GM23248 (cell line): ENCODE results near the gene ZDHHC11. TPM values are rescaled to one million over a fixed set of nuclear protein-coding genes. Genes with fewer than 3 reads are reported as not detected.
"Not testable (repeated sequence)": the region's sequence is repeated elsewhere in the genome, so short reads cannot be mapped to it uniquely, and the experiment has no call there.

Source experiments
- DNase-seq: peaks from one replicate; pipeline ENCODE4 v3.0.0-alpha.2; 2015
- H2AFZ ChIP-seq: fragments of 200-600 bp; sonication (generic); 2 replicates; pipeline ENCODE4 v1.6.1; 2016; ENCODE audit warnings: antibody characterized with exemption
- H3F3A ChIP-seq: fragments of 200-600 bp; sonication (generic); 2 replicates; pipeline ENCODE4 v1.6.1; 2016; ENCODE audit warnings: mild to moderate bottlenecking, antibody characterized with exemption, mixed run types; ENCODE audit not compliant: insufficient read depth
- H3K27ac ChIP-seq: fragments of 200-600 bp; sonication (generic); 2 replicates; pipeline ENCODE4 v1.5.1; 2016; ENCODE audit warnings: mild to moderate bottlenecking
- H3K27me3 ChIP-seq: fragments of 200-600 bp; sonication (generic); replicated peaks from 2 replicates; pipeline ENCODE4 v1.6.1; 2016; ENCODE audit warnings: mild to moderate bottlenecking; ENCODE audit not compliant: insufficient read depth
- H3K36me3 ChIP-seq: fragments of 200-600 bp; sonication (generic); 2 replicates; pipeline ENCODE4 v1.6.1; 2016; ENCODE audit warnings: low read depth, mild to moderate bottlenecking
- H3K4me1 ChIP-seq: fragments of 200-600 bp; sonication (generic); 2 replicates; pipeline ENCODE4 v1.6.1; 2016; ENCODE audit warnings: mild to moderate bottlenecking; ENCODE audit not compliant: insufficient read depth
- H3K4me2 ChIP-seq: fragments of 200-600 bp; sonication (generic); one replicate; pipeline ENCODE4 v1.6.1; 2016; ENCODE audit warnings: mild to moderate bottlenecking; ENCODE audit not compliant: unreplicated experiment
- H3K4me3 ChIP-seq: fragments of 200-600 bp; sonication (generic); 2 replicates; pipeline ENCODE4 v1.5.1; 2016; ENCODE audit warnings: mild to moderate bottlenecking
- H3K79me2 ChIP-seq: fragments of 200-600 bp; sonication (generic); 2 replicates; pipeline ENCODE4 v1.6.1; 2016; ENCODE audit warnings: mild to moderate bottlenecking; ENCODE audit not compliant: insufficient read depth
- H3K9ac ChIP-seq: fragments of 200-600 bp; sonication (generic); 2 replicates; pipeline ENCODE4 v1.6.1; 2016; ENCODE audit warnings: mild to moderate bottlenecking
- H3K9me2 ChIP-seq: fragments of 200-600 bp; sonication (generic); 2 replicates; pipeline ENCODE4 v1.6.1; 2016; ENCODE audit warnings: mixed run types, mild to moderate bottlenecking, moderate library complexity; ENCODE audit not compliant: insufficient read depth
- H3K9me3 ChIP-seq: fragments of 200-600 bp; sonication (generic); one replicate; pipeline ENCODE4 v1.6.1; 2017; ENCODE audit warnings: low read depth
- H4K20me1 ChIP-seq: fragments of 200-600 bp; sonication (generic); 2 replicates; pipeline ENCODE4 v1.6.0; 2016; ENCODE audit not compliant: insufficient read depth
- WGBS, 2 experiments: methylation state at CpG; one replicate each; pipeline ENCODE4 v1.1.6; 2015 to 2017; ENCODE audit warnings: low lambda C conversion rate in 2 of 2, low coverage in 1 of 2; ENCODE audit errors: missing lambda C conversion rate in 2 of 2; 5-methylcytosine and 5-hydroxymethylcytosine counted together
- in situ Hi-C: fragments of 300-500 bp; cut with MboI; formaldehyde crosslinking; loops from 2 replicates; pipeline ENCODE4 v1.15.0; 2020
- polyA plus RNA-seq: library from polyadenylated mRNA; unstranded; fragments of >200 nt; fragmentation: Nextera tagmentation; extraction: Ambion mirVana; gene quantifications from 2 replicates; pipeline ENCODE4 v1.2.1, GENCODE V29; 2016
- total RNA-seq: library from RNA; depleted of rRNA; stranded (reverse); fragments of >200 nt; shearing (Covaris generic); gene quantifications from 2 replicates; pipeline ENCODE4 v1.2.3, GENCODE V29; 2014

Gene ZDHHC11
- total and polyA plus RNA-seq, 2 experiments from 2014 or later = 0.26 to 0.65 TPM

DNA sequence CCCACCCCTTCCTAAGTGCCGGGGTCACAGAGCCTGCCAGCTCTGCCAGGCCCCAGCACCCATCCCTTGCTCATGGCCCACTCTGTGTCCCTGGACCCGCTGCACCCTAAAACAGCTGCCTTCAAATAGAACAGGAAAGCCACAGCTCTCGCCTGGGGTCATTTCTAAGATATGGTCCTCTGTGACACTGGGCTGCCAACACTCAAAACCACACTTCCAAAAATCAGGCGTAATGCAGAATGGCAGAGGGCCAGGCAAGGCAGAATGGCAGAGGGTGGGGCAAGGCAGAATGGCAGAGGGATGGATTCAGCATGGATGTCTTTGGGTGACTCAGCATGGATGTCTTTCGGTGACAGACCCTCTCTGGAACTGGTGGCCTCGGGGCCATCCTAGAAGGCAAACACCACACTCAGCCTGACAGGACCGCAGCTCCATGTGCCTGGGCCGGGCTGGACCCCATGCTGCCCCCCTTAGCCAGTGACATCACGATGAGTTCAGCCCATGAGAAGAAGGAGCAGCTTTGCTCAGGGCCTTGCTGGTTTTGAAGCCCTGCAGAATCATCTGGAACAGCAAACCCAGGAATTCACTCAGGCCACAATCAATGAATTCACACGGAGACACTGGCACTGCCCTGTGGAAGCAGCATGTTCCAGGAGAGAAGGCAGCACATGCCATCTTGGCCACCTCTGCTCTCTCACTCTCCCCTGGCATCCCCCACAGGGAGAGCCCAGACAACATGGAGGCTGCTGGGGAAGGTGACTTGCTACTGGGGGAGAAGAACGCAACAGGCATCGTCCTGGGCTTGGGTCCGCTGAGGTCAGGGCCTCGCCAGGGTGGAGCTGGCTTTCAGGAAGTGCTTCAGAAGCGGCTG is 9.0 kb downstream of the ZDHHC11 start:
- H3K79me2 ChIP-seq, H2AFZ ChIP-seq, H3F3A ChIP-seq, H3K9me2 ChIP-seq, H3K4me2 ChIP-seq, H3K27ac ChIP-seq, DNase-seq, H3K27me3 ChIP-seq, H3K9ac ChIP-seq, H3K36me3 ChIP-seq, in situ Hi-C loops, H4K20me1 ChIP-seq, H3K4me1 ChIP-seq, H3K9me3 ChIP-seq, H3K4me3 ChIP-seq: not testable (repeated sequence)
- 76 to 81% methylated on average over 14 to 15 of the region's 15 CpGs for WGBS, 2 experiments

DNA sequence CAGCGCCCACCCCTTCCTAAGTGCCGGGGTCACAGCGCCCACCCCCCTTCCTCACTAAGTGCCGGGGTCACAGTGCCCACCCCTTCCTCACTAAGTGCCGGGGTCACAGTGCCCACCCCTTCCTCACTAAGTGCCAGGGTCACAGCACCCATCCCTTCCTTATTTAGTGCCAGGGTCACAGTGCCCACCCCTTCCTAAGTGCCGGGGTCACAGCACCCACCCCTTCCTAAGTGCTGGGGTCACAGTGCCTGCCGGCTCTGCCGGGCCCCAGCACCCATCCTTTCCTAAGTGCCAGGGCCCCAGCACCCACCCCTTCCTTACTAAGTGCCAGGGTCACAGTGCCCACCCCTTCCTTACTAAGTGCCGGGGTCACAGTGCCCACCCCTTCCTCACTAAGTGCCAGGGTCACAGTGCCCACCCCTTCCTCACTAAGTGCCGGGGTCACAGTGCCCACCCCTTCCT is 9.8 kb downstream of the ZDHHC11 start:
- H3K27ac ChIP-seq, H3K36me3 ChIP-seq, H3K4me2 ChIP-seq, H3K4me3 ChIP-seq, H3K9me2 ChIP-seq, H3F3A ChIP-seq, H2AFZ ChIP-seq, H3K79me2 ChIP-seq, H4K20me1 ChIP-seq, DNase-seq, H3K4me1 ChIP-seq, H3K27me3 ChIP-seq, H3K9me3 ChIP-seq, in situ Hi-C loops, H3K9ac ChIP-seq: not testable (repeated sequence)
- 79 to 100% methylated on average over 1 to 10 of the region's 10 CpGs for WGBS, 2 experiments

DNA sequence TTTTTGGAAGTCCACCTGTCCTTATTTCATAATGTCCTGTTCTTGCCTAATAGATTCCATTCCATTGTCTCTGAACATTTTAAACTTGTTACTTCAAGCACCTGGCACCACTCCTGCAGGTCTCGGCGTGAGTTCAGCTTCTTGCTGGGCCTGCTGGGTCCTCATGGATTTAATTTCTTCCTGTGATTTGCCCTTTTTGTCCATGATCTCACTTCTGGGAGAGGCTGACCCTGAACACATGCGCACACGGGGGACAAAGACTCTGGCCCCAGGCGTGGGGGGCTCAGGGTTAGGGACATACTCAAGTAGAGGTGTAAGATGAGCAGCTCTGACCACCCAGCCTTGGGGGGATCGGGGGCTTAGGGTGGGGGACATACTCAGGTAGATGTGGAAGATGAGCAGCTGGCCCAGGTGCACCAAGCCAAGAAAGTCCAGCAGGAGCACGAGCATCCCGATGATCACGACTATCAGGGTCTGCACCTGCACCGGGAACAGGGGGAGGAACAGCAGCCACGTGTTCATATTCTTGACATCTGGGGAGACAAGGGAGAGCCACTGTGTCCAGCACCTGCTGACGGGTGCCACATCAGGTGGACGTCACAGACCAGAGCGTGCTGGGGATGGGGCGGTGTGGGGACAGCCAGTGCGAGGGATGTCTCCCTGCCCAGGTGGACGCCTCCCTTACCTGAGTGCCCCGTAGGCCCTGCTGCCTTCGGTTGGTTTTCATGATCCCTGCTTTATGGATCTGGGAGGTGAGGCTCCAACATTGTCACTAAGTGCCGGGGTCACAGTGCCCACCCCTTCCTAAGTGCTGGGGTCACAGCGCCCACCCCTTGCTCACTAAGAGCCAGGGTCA is 10.4 kb downstream of the ZDHHC11 start:
- H3K36me3 ChIP-seq, H3K79me2 ChIP-seq, DNase-seq, H3K27ac ChIP-seq, H3F3A ChIP-seq, H2AFZ ChIP-seq, H3K27me3 ChIP-seq, H3K9ac ChIP-seq, in situ Hi-C loops, H3K9me3 ChIP-seq, H3K4me3 ChIP-seq, H4K20me1 ChIP-seq, H3K4me2 ChIP-seq, H3K9me2 ChIP-seq, H3K4me1 ChIP-seq: not testable (repeated sequence)
- WGBS, 2 experiments = 79% methylated on average over 20 to 21 of the region's 21 CpGs

DNA sequence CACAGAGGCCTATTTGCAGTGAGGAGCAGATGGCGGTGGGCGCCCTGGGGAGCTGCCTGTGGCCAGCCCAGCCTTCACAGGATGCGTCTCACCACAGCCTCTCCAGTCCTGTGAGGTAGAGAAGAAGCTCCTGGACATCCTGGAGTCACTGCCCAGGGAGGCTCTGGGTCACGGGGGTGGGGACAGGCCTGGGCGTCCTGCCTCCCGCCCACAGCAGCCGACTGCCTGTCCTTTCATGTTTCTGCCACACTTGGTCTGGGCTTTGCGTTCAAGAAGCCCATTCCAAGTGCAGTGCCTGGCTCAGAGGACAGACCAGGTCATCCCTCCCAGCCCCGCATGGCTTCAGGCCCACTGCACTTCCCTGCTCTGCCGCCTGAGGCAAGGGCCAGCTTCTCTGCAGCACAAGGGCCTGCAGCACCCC is 12.3 kb downstream of the ZDHHC11 start:
- H3K36me3 ChIP-seq, H3K4me3 ChIP-seq, DNase-seq, H3K4me1 ChIP-seq, in situ Hi-C loops, H3F3A ChIP-seq, H3K9me2 ChIP-seq, H4K20me1 ChIP-seq, H3K27ac ChIP-seq, H3K27me3 ChIP-seq, H3K4me2 ChIP-seq, H3K9ac ChIP-seq, H3K9me3 ChIP-seq, H2AFZ ChIP-seq, H3K79me2 ChIP-seq: not testable (repeated sequence)
- 53 to 55% methylated on average over 10 of the region's 10 CpGs for WGBS, 2 experiments

DNA sequence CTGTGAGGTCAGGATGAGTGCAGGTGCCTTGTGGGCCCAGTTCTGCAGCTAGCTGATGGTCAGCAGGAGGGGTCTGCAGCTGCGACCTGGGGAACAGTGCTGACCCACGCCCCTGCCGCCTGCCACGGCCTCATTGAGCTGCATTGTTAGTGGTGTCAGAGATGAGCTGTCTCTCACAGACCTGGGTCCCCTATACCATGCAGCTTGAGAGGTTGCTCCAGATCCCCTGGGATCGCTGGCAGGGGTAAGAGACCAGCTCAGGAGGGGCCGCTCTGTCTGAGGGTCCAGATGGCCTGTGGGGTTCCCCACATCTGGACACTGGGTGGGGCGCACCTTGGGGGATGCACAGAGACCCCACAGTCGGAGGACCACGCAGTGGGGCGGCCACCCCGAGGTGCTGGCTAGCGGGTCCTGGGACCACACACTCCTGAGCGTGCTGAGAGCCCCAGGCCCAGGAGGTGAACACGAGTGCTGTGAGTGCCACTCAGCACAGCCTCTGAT is 13.1 kb downstream of the ZDHHC11 start:
- DNase-seq, H3K4me3 ChIP-seq, in situ Hi-C loops, H4K20me1 ChIP-seq, H3K9me2 ChIP-seq, H3K27ac ChIP-seq, H3K4me1 ChIP-seq, H2AFZ ChIP-seq, H3K27me3 ChIP-seq, H3K36me3 ChIP-seq, H3K9ac ChIP-seq, H3K4me2 ChIP-seq, H3F3A ChIP-seq, H3K79me2 ChIP-seq, H3K9me3 ChIP-seq: not testable (repeated sequence)
- WGBS, 2 experiments = 86 to 89% methylated on average over 5 to 12 of the region's 14 CpGs

DNA sequence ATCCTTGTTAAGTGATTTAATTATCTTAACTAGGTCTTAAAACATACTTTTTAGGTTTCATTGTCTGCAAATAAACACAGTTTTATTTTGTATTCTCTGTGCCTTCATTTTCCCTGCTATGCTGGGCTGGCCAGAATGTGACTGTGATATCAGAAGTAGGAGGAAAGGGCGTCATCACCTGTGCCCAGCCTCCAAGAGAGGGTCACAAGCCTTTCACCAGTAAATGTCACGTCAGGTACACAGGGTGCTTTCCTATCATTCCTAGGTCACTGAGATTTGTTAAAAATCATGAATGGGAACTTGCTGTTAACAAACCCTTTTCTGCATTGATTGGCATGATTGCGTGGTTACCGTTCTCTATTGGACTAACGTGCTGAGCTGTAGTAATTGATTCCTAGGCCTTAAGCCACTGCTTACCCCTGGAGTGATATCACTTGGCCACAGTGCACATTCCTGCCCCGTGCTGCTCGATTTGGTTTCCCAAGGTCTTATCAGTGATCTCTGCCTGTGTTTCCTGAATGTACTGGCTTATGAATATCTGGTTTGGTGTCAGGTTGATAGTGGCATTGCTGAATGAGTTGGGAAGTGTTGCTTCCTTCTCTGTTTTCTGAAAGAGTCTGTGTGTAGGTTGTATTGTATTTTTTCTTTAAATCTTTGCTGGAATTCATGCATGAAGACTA is 14.7 kb downstream of the ZDHHC11 start:
- H3F3A ChIP-seq, H3K4me2 ChIP-seq, DNase-seq, H3K27me3 ChIP-seq, H3K4me3 ChIP-seq, H3K9me2 ChIP-seq, in situ Hi-C loops, H2AFZ ChIP-seq, H3K27ac ChIP-seq, H3K4me1 ChIP-seq, H3K79me2 ChIP-seq, H3K36me3 ChIP-seq, H3K9ac ChIP-seq, H4K20me1 ChIP-seq, H3K9me3 ChIP-seq: not testable (repeated sequence)
- WGBS, 2 experiments = 78 to 79% methylated on average over 7 of the region's 7 CpGs

DNA sequence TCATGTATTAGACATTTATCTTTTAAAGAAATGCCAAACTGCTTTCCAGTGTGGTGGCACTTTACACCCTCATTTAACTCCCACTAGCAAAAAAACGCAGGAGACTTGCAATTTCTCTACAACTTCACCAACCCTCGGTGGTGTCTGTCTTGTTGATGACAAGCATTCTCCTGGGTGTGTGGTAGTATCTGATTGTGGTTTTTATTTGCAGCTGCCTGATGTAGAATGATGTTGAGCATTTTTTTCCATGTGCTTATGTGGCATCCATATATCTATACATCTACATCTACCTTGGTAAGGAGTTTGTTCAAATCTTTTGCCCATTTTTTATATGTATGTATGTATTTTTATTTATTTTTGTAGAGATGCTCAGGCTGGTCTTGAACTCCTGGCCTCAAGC is 16.8 kb downstream of the ZDHHC11 start:
- H3K9me3 ChIP-seq, H3K9me2 ChIP-seq, H4K20me1 ChIP-seq, H3K9ac ChIP-seq, H2AFZ ChIP-seq, in situ Hi-C loops, H3K27ac ChIP-seq, H3K79me2 ChIP-seq, H3K27me3 ChIP-seq, H3K4me2 ChIP-seq, H3K4me3 ChIP-seq, H3K4me1 ChIP-seq, H3F3A ChIP-seq, DNase-seq, H3K36me3 ChIP-seq: not testable (repeated sequence)
- WGBS, 2 experiments = 51 to 57% methylated on average over 2 of the region's 2 CpGs
